ENCODE results near the gene SLC35A3. TPM values are rescaled to one million over a fixed set of nuclear protein-coding genes. Genes with fewer than 3 reads are reported as not detected.

SLC35A3 gene
- total RNA-seq, 1 experiment from 2014 or later = 21.6 TPM

GRCh38 chr1:100039591-100039990 lies 69.8 kb downstream of the SLC35A3 start:
- H3K4me3 ChIP-seq (replicated peaks in 1 of 2; ENCODE audit: low read depth in 1 of 2, low read length in 2 of 2) = peak overlapping the region; percentile 62 to 75
- peaks cover 0 to 24% of the 10 kb centered on the region in 2 experiments; a peak in 2 of 4 replicates for H3K4me1 ChIP-seq (ENCODE audit: control insufficient read depth in 1 of 2, insufficient read depth in 2 of 2, low read length in 2 of 2)
- ChIA-PET POLR2A (no interaction called here), CTCF (no interaction called here), RAD21 (ENCODE audit: low non-redundant PET in 1 of 2, low total read pairs in 2 of 2, uncharacterized antibody in 2 of 2, unreplicated experiment in 2 of 2) (no interaction called here)
- H3K27me3 ChIP-seq (ENCODE audit: insufficient read depth, low read length) = no peaks in the 10 kb centered on the region
- ATAC-seq (no peak), DNase-seq (ENCODE audit: low read depth, low spot score) (no peak)
- intact Hi-C loops (cut with micrococcal nuclease) = no loop called here
- no TSS peak for BruUV-seq (replicated peaks)
- H3K79me2 ChIP-seq (ENCODE audit: insufficient read depth, low read length) = peaks cover 76% of the 10 kb centered on the region
- no peaks in the 10 kb centered on the region for H3K9me3 ChIP-seq (ENCODE audit: control insufficient read depth in 1 of 2, insufficient read depth in 1 of 2, low read depth in 1 of 2, low read length in 2 of 2)
- H2AFZ ChIP-seq (ENCODE audit: low read depth, low read length, poor library complexity, severe bottlenecking) = no peak overlapping the region
- H3K9ac ChIP-seq (ENCODE audit: low read length) = peak overlapping the region; percentile 82; the same call in 1 of the 2 replicates
- H3K9me2 ChIP-seq (ENCODE audit: insufficient read depth) = no peaks in the 10 kb centered on the region
- no peak overlapping the region for H3K27ac ChIP-seq (ENCODE audit: low read depth, low read length)
- TF ChIP-seq TCF7L2 (IDR thresholded peaks at IDR 0.05; ENCODE audit: borderline replicate concordance, extremely low read depth, insufficient read depth, insufficient read length) (no peak), JUND (IDR thresholded peaks at IDR 0.05) (no peak), CTCF (IDR thresholded peaks at IDR 0.05 in 2 of 3, conservative IDR thresholded peaks at IDR 0.05 in 1 of 3; ENCODE audit: borderline replicate concordance in 1 of 3, insufficient read depth in 1 of 3, low read depth in 2 of 3, low read length in 2 of 3) (no peak), ELF1 (IDR thresholded peaks at IDR 0.05; ENCODE audit: borderline replicate concordance, low read depth) (no peak), YY1 (IDR thresholded peaks at IDR 0.05; ENCODE audit: extremely low read depth, insufficient replicate concordance, low read depth, low read length) (no peak), POLR2AphosphoS5 (IDR thresholded peaks at IDR 0.05; ENCODE audit: low read depth, low read length) (no peak), FOSL1 (IDR thresholded peaks at IDR 0.05; ENCODE audit: low read depth) (no peak), EGR1 (IDR thresholded peaks at IDR 0.05; ENCODE audit: low read depth) (no peak), EZH2phosphoT487 (IDR thresholded peaks at IDR 0.05; ENCODE audit: borderline replicate concordance) (no peak), SIN3A (IDR thresholded peaks at IDR 0.05; ENCODE audit: low read depth) (no peak), CBX3 (IDR thresholded peaks at IDR 0.05; ENCODE audit: low read depth) (no peak), SP1 (IDR thresholded peaks at IDR 0.05; ENCODE audit: low read depth) (no peak), REST (IDR thresholded peaks at IDR 0.05; ENCODE audit: low read depth) (no peak)
- TF ChIP-seq, protein P1, sequence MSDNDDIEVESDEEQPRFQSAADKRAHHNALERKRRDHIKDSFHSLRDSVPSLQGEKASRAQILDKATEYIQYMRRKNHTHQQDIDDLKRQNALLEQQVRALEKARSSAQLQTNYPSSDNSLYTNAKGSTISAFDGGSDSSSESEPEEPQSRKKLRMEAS (IDR thresholded peaks at IDR 0.05) = no peak
- H3K36me3 ChIP-seq (ENCODE audit: control insufficient read depth in 1 of 2, insufficient read depth in 2 of 2, low read length in 2 of 2) = no peaks in the 10 kb centered on the region
- peak overlapping the region; percentile 79 for H3K4me2 ChIP-seq (ENCODE audit: low read length)
- H4K20me1 ChIP-seq (ENCODE audit: insufficient read depth) = no peaks in the 10 kb centered on the region
